HG03280 (cell line): ENCODE measurements around the gene C19orf73.

Experiments used
- ATAC-seq: cut with Tn5 transposase; IDR thresholded peaks from one replicate; pipeline ENCODE4 v1.9.1; 2021; ENCODE audit warnings: mild to moderate bottlenecking, moderate library complexity; ENCODE audit not compliant: unreplicated experiment

The C19orf73 gene

GRCh38 chr19:49070416-49070815 is 48.5 kb downstream of the C19orf73 start:
- ATAC-seq, result no peak

GRCh38 chr19:49069026-49069425 is 49.9 kb downstream of the C19orf73 start:
- ATAC-seq, result no peak
